Stimulated activated CD4-positive, alpha-beta T cell treated with anti-CD3 and anti-CD28 coated beads, Interleukin-15, amount 100 ng/mL, for 24 hours (primary cell): ENCODE results near the gene GSAP.
A peak's percentile ranks its signal among the peaks of the same experiment; 100 is the strongest.
"Not testable (repeated sequence)": the region's sequence is repeated elsewhere in the genome, so short reads cannot be mapped to it uniquely, and the experiment has no call there.

Experiments
- DNase-seq: peaks from one replicate; pipeline ENCODE4 v3.0.0-alpha.2; 2020

The GSAP gene

GRCh38 chr7:77275663-77276062 lies 140.5 kb downstream of the GSAP start:
- DNase-seq: not testable (repeated sequence)

- DNase-seq: no peak
Measured at GRCh38 chr7:77271766-77272165, 144.4 kb downstream of the GSAP start.

- DNase-seq: no peak
Measured at GRCh38 chr7:77270094-77270480, 146.1 kb downstream of the GSAP start.

GRCh38 chr7:77269360-77270093 lies 146.6 kb downstream of the GSAP start:
- no peak for DNase-seq

GRCh38 chr7:77266291-77266794 lies 149.8 kb downstream of the GSAP start:
- DNase-seq: peak; percentile 11

GRCh38 chr7:77265666-77266065 lies 150.5 kb downstream of the GSAP start:
- DNase-seq: no peak

- DNase-seq: no peak
Measured at GRCh38 chr7:77262316-77262715, 153.8 kb downstream of the GSAP start.
